Amniotic stem cell (primary cell): ENCODE results near the gene TAOK3.
"Not testable (repeated sequence)": the region's sequence is repeated elsewhere in the genome, so short reads cannot be mapped to it uniquely, and the experiment has no call there.

Experiments
- DNase-seq: peaks from one replicate; lab custom pipeline; 2025; lab: John Stamatoyannopoulos, UW

TAOK3 gene

GRCh38 chr12:118373616-118374015 lies 909 bp upstream of the TAOK3 start:
- DNase-seq: no peak

DNA sequence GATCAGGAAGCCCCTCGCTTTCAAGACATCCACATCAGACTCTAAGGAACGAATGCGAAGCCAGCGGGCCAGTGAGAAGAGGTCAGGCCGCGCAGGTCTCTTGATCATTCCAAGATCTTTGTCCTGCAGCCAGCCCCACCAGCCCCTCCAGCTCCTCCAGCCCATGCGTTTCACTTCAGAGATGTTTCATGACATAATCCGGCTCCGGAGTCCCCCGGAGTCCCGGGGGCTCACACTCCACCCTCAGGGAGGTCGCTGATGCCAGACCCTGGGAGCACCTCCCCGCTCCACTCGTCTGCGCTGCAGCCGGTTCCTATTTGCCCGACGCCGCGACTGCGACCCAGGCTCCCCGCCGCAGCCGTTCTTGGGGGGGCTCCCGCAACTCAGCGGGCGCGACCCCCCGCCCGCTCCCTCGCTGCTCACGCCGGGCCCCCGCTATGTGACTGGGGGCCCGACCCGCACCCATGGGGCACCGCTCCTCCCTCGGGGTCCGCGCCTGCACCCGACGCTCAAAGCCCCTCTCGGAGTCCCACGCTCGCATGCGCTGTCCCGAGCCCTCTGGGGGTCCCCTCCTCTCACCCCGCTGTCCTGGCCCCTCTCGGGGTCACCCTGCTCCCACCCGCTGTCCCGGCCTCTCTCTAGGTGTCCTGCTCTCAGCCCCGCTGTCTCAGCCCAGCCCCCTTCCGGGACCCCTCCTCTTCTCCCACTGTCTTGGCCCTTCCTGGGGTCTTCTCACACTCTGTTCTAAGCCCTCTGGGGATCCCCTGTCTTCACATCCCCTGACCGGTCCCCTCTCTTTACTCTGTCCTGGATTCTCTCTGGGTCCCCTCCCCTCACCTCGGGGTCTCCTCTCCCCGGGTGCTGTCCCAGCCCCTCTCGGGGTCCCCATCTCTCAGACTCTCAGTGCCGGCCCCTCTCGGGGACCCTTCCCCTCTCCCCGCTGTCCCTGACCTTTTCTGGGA lies 1.1 kb downstream of the TAOK3 start:
- DNase-seq: no peak

DNA sequence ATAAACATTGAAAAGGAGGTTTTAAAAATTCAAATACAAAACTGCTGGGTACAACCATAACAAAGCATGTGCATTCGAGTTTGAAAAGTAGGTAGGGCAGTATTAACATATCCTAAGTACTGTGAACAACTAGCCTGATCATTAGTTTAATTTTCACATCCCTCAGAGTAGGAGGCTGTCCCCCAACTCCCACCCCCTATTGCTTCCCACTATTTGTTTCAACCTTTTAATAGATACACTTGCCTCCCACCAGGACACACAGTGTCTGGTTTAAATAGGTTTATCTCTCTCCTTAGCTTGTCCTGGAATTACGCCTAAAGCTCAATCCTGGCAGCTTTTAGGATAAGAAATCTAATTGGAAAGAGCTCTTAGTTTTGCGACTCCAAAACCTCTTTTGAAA lies 2.1 kb downstream of the TAOK3 start:
- no peak for DNase-seq

GRCh38 chr12:118368821-118369220 lies 3.9 kb downstream of the TAOK3 start:
- DNase-seq: no peak

- DNase-seq: no peak
Measured at GRCh38 chr12:118361889-118362288, 10.8 kb downstream of the TAOK3 start.

GRCh38 chr12:118361092-118361404 lies 11.7 kb downstream of the TAOK3 start:
- DNase-seq: no peak

GRCh38 chr12:118359541-118359915 lies 13.2 kb downstream of the TAOK3 start:
- DNase-seq: no peak

DNA sequence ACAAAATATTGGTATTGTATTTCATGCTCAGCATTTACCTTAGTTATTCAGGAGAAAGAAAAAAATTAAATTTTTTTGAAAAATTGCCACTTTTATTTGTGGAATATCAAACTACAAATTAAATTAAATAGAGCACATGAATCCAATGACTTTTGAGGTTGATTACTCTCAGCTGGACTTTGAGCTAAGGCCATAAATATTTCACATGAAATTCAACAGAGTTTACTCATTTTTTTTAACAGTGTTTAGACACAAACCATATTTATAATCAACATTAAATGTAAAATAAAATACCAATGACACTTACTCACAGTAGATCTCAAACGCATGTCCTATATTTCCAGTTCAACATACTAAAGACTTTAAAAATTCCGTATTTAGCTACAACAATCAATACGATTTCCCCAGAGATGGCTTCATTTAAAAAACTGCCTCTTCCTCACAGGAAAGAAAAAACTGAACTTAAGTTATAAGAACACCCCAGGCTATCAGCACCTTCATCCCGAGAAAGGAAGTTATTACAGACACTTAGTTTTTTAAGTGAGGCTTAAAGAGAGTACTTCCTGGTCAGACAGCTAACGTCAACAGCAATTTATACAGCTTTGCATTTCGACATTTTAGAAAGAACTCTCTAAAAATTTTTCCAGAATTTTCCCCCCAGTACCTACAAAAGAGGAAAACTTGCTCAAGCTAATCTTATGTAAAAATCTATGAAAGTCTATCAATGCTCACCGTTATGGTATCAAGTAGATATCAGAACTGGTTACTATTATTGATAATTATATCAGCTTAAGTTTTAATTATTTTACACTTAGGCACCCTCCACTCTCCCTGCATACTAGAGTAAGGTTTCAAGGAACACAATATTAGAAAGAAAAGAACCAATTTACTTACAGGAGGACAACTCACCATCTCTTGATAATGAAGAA lies 13.8 kb downstream of the TAOK3 start:
- no peak for DNase-seq

DNA sequence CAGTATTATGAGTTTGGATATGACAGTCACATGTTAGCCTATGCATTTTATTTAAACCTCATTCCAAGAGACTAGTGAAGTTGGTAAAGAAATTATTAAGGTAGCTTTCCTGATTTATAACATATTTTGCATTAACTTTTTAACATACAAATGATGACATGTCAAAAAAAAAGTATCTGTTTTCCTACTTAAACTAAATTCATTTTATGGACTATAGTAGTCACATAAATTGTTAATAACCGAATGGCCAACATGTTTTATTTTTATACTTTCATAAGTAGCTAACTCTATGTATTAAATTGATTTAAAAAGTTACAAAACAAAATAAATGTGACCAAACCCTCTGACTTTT lies 14.7 kb downstream of the TAOK3 start:
- no peak for DNase-seq

DNA sequence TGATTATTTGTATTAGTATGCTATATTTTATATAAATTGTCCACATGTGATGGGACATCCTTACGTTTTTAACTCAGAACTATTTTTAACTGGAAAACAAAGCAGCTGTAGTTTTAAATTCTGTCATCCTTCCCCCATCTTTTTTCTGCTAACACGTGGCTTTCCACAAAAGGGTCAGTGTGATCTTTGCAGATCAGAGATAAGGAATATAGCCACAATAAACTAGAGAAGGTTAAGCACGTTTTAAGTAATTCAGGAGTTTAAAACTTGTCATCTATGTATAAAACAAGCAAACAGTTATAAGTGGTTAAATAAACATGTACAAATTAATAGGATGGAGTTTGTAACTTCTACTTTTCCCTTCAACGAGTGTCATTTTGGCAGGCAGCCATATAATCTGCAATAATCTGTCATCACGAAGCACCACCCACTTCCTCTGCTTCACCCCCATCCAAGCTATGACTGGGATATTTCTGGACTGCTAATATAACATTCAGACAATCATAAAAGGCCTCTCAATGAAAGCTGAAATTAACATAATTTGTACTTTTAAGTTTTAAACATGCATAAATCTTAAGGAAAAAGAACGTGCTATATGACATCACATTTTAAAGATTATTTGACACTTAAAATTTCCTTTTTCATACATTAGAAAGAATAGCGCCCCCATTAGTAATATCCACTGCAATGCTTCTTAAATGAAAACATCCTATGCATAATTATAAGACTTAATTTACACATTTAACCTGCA lies 15.3 kb downstream of the TAOK3 start:
- DNase-seq: no peak

DNA sequence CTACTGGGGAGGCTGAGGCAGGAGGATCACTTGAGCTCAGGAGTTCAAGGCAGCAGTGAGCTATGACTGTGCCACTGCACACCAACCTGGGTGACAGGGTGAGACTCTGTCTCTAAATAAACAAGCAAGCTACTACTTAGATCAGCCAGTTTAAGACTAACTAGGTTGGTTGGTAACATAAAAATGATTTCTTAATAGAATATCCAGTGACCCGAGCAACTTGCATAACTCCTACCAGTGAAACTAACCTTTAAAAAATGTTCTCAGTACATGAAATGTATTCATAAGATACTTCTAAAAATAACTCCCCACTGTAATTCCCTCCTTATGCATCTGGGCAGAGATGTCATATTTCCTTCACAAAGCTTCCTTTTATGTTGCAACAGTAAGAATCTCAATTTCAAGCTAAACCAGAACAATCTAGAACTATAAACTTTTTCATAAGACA lies 15.9 kb downstream of the TAOK3 start:
- peak; percentile 68 for DNase-seq

GRCh38 chr12:118355843-118356242 lies 16.9 kb downstream of the TAOK3 start:
- DNase-seq: no peak

GRCh38 chr12:118354903-118355302 lies 17.8 kb downstream of the TAOK3 start:
- DNase-seq: no peak

DNA sequence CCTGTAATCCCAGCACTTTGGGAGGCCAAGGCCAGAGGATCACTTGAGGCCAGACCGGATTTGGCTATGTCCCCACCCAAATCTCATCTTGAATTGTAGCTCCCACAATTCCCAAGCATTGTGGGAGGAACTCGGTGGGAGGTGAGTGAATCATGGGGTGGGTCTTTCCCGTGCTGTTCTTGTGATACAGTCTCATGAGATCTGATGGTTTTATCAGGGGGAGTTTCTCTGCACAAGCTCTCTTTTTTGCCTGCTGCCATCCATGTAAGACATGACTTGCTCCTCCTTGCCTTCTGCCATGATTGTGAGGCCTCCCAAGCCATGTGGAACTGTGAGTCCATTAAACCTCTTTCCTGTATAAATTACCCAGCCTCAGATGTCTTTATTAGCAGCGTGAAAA lies 18.2 kb downstream of the TAOK3 start:
- DNase-seq: not testable (repeated sequence)

DNA sequence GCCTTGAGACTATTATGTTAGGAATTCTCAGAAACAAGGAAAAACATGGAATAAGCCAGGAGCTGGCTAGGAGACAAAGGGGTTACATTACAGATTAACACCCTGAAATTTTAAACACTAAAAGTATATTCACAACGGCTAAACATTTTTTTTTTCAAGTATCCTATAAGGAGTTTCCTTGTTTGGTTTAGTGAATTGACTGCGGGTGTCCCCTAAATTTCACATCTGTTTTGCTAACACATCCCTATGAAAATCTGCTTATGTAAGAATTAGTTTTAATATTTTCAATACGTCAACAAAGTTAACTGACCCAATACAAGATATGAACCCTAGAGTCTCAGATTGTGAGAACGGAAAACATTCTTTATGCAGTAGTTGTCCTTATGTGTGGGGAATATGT lies 19.0 kb downstream of the TAOK3 start:
- no peak for DNase-seq

DNA sequence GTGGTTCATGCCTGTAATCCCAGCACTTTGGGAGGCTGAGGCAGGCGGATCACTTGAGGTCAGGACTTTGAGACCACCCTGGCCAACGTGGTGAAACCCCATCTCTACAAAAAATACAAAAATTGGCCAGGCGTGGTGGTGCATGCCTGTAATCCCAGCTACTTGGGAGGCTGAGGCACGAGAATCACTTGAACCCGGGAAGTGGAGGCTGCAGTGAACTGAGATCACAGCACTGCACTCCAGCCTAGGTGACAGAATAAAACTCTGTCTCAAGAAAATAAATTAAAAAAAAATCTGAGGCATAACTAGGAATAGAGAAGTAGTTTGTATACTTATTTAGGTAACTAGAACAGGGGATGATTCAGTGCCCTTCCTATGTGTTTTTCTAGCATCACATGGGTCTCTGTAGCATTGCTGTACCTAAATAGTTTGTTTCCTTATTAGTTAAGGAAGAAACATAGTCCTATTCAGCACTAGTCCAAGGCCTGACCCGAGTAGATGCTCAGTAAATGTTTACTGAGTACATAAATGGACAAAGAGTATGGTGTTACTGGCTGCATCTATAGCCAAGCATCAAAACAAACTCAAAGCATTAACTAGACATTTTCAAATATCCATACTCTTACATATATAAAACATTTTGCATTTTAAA lies 21.7 kb downstream of the TAOK3 start:
- no peak for DNase-seq

- DNase-seq: no peak
Measured at GRCh38 chr12:118347916-118348315, 24.8 kb downstream of the TAOK3 start.

- DNase-seq: no peak
Measured at GRCh38 chr12:118346895-118347294, 25.8 kb downstream of the TAOK3 start.

DNA sequence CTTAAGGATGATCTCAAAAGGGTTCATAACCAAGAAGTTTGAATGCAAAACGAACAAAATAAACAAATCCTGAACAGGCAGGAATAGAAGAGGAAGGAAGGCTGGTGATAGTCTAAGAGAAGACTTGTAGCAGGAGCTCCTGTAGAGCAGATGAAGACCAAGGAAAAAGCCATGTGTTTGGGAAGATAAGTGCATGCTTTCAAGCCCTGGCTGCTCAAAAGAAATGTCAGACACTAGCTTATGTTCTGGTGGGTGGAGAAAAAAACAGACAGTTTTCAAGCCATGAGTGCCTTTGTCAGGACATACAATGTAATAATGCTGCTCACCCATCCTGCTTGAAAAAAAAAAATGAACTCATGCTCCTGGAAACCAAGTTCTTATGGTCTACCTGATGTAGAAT lies 27.4 kb downstream of the TAOK3 start:
- no peak for DNase-seq

GRCh38 chr12:118344829-118345228 lies 27.9 kb downstream of the TAOK3 start:
- no peak for DNase-seq

- no peak for DNase-seq
Measured at GRCh38 chr12:118342090-118342489, 30.6 kb downstream of the TAOK3 start.
